A549 (cell line): ENCODE data around the gene HMHB1. TPM values are rescaled to one million over a fixed set of nuclear protein-coding genes. Genes with fewer than 3 reads are reported as not detected.

Source experiments
- ATAC-seq, 2 experiments: fragments of 200-7000 bp in 1 of 2; fragments of >200 bp in 1 of 2; cut with Nextera tagmentation in 1 of 2; cut with Tn5 transposase in 1 of 2; 3 replicates each; pipeline versions ENCODE4 v1.8.0 to v1.9.1; 2018 to 2020; ENCODE audit warnings: mild to moderate bottlenecking in 1 of 2, moderate library complexity in 1 of 2
- CTCF ChIA-PET: fragments of 300-600 bp; sonication (Branson Sonifier 250); formaldehyde crosslinking; extraction: SDS; loops from one replicate; lab custom pipeline; 2021; ENCODE audit warnings: antibody characterized with exemption, inconsistent platforms; lab: Yijun Ruan, JAX
- POLR2A ChIA-PET: fragments of 350-600 bp; formaldehyde crosslinking; extraction: SDS; loops from one replicate; lab custom pipeline; 2021; ENCODE audit warnings: antibody characterized with exemption, inconsistent platforms; lab: Yijun Ruan, JAX
- DNase-seq, 2 experiments: peaks; one replicate each; pipeline versions ENCODE4 v3.0.0 to v3.0.0-alpha.2; 2011 to 2016; ENCODE audit warnings: low read depth in 1 of 2, low spot score in 1 of 2
- FAIRE-seq: peaks from 2 replicates; lab custom pipeline; 2011; peaks lifted over from hg19 to GRCh38; lab: Jason Lieb, UNC
- H3K27ac ChIP-seq, 2 experiments: fragments of >200 bp; sonication (Bioruptor Twin); formaldehyde crosslinking; 3 replicates each; pipeline ENCODE4 v1.5.1; 2016 to 2017
- H3K4me1 ChIP-seq: fragments of >200 bp; sonication (Bioruptor Twin); formaldehyde crosslinking; 3 replicates; pipeline ENCODE4 v1.6.1; 2016
- H3K4me2 ChIP-seq: fragments of >200 bp; sonication (Bioruptor Twin); formaldehyde crosslinking; 3 replicates; pipeline ENCODE4 v1.6.1; 2016
- H3K4me3 ChIP-seq: fragments of >200 bp; sonication (Bioruptor Twin); formaldehyde crosslinking; 3 replicates; pipeline ENCODE4 v1.5.1; 2016
- H3K9me3 ChIP-seq: fragments of >200 bp; sonication (Bioruptor Twin); formaldehyde crosslinking; 3 replicates; pipeline ENCODE4 v1.6.1; 2016
- ESRRA ChIP-seq: fragments of 150-350 bp; IDR thresholded peaks from 2 replicates; pipeline ENCODE4 v1.6.1; 2014; ENCODE audit warnings: mild to moderate bottlenecking, low read length, borderline replicate concordance
- JUNB ChIP-seq: fragments of >200 bp; sonication (Bioruptor Twin); formaldehyde crosslinking; IDR thresholded peaks from 2 replicates; pipeline ENCODE4 v1.6.1; 2016
- RARB ChIP-seq: fragments of 250-450 bp; sonication (Bioruptor Pico); IDR thresholded peaks from 2 replicates; pipeline ENCODE4 v1.8.0; 2021; ENCODE audit warnings: mild to moderate bottlenecking, moderate library complexity
- TP53 ChIP-seq: fragments of 250-450 bp; sonication (Bioruptor Pico); IDR thresholded peaks from 2 replicates; pipeline ENCODE4 v1.5.0; 2021; ENCODE audit warnings: mild to moderate bottlenecking, moderate library complexity
- WGBS: methylation state at CpG from one replicate; pipeline ENCODE4 v1.1.6; 2017; ENCODE audit errors: missing lambda C conversion rate; 5-methylcytosine and 5-hydroxymethylcytosine counted together
- polyA plus RNA-seq, 4 experiments: library from polyadenylated mRNA; depleted of rRNA in 3 of 4; stranded (reverse); fragments of >200 nt; fragmentation: RNase III in 1 of 4; extraction: RNeasy Plus Mini Kit Qiagen cat#74134 plus additional on column Dnase treatment in 1 of 4; gene quantifications; 2 replicates in 3 of 4; 3 replicates in 1 of 4; pipeline ENCODE4 v1.2.3, GENCODE V29; 2011 to 2017

The HMHB1 gene
- polyA plus RNA-seq, 2 of the 4 experiments (the other 2 are of a cell fraction) = not detected

- DNase-seq (no peak), FAIRE-seq (no peak), ATAC-seq (no peak)
- H3K9me3 ChIP-seq = no peaks in the 10 kb centered on the region
- H3K4me1 ChIP-seq = no peaks in the 10 kb centered on the region
- H3K4me3 ChIP-seq = no peak overlapping the region
- no peak for TF ChIP-seq TP53
- no peak for TF ChIP-seq ESRRA
- no peak for TF ChIP-seq RARB (CRISPR knock-in tag)
- no peak for TF ChIP-seq JUNB
- WGBS = 76% methylated on average over 8 of the region's 8 CpGs
- POLR2A ChIA-PET = no interaction called here
- H3K27ac ChIP-seq = no peak overlapping the region
- CTCF ChIA-PET = interaction anchor here (1.1 to 2.4 kb wide), 4 partner anchors 10 to 40 kb away, joined by 3 to 8 read pairs (median 3); no protein-coding TSS in a partner anchor
- no peak overlapping the region for H3K4me2 ChIP-seq
These were observed 53.6 kb downstream of the HMHB1 start for GRCh38 chr5:143865426-143866025.
